GM18511 (cell line): ENCODE results near the gene RPUSD3.

ENCODE experiments used
- ATAC-seq: cut with Tn5 transposase; IDR thresholded peaks from one replicate; pipeline ENCODE4 v1.9.1; 2021; ENCODE audit warnings: mild to moderate bottlenecking, moderate library complexity; ENCODE audit not compliant: unreplicated experiment

RPUSD3 gene

DNA sequence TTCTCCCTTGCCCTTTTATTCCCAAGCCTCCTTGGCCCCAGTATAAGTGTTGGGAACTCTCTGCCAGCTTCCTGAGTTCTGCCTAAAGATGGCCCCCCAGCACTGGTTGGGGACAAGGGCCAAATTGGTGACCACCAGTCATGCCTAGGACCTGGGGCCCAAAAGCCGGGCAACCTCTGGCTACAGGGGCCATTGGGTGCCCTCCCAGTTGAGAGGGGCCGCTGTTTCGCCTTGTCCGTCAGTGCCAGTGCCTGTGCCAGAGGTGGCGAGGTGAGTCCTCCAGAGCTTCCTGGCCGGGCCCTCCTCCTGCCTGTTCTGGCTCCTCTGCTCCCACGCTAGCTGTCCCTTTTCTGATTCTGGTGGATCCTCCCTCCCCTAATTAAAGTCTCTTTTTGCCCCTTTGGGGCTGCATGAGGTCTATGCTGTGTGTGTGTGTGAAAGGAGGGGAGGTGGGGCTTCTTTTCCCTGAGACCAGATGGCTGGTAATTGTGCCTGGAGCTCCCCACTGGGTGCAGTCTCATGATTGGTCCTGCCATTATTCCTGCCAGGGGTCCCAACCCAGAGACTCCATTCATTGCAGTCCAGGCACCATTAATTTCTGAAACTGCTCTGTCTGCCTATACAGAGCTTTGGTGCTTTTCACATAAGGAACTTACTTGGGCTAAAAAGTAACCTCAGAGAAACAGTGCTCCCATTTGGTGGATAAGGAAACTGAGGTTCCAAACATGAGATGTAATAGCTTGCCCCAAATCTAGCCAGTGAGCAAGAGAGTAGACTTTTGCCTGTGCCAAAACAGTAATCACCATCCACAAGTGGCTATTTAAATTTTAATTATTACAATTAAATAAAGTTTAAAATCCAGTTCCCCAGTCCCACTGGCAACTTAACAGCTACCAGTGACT is 36.9 kb downstream of the RPUSD3 start:
- no peak for ATAC-seq

DNA sequence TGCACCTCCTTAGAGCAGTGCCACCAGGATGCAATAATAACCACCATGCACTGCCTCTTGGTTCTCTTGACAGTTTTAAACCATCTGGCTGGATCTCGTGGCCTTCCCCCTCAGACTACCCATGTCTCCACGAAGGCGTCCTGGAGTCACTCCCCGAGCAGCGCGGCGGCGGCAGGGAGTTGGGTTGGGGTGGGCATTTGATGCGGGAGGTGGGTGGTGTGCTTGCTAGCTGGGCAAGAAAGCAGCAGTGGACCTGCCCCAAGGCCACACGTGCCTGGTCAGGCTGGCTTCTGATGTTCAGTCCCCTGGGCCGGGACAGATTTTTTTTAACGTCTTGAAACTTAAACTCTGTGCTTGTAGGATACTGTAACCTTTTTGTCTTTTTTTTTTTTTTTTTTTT is 37.7 kb downstream of the RPUSD3 start:
- ATAC-seq = no peak

DNA sequence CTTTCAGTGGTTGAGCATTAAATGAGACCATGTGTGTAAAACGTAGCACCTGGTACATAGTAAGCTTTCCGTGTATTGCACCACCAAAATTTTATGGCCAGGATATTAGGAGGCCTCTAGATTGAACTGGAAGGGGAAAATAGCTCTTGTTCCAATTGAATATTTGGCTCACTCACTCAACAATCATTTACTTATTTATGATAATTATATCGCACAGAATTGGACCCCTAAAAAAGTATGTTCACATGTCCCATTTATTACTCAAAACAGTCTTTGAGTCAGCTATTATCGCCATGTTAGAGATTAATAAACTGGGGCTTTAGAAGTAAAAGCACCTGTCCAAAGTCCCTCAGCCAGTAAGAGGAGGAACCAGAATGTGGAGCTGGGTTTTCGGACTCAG is 38.8 kb downstream of the RPUSD3 start:
- ATAC-seq = no peak

DNA sequence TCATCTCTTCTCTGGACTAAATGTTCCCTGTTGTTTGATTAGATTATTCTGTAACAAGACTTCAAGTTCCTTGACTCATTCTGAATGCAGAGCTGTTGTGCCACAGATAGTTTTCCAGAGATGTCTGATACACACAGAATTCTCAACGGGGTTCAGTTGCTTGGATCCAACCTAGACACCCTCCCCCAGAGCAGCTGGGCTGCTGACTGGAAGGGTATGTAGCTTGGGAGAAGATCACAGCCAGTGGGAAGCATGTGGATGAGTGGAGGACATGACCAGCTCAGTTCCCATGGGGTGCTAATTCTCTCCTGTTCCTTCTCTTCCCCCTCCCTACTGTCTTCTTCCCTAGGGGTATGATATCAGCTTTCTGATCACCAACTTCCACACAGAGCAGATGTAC is 40.3 kb downstream of the RPUSD3 start:
- ATAC-seq = no peak

DNA sequence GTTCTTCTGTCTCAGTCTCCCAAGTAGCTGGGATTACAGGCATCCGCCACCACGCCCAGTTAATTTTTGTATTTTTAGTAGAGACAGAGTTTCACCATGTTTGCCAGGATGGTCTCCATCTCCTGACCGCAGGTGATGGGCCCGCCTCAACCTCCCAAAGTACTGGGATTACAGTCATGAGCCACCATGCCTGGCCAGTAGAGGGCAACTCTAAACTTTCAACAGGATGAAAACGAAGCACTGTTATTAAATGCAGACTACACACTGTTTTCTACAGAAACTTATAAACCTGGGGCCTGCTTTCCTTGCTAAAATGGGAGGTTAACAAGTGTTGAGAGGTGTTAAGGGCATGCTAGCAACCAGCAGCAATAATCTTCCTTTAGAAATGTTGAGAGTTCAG is 43.3 kb downstream of the RPUSD3 start:
- no peak for ATAC-seq

DNA sequence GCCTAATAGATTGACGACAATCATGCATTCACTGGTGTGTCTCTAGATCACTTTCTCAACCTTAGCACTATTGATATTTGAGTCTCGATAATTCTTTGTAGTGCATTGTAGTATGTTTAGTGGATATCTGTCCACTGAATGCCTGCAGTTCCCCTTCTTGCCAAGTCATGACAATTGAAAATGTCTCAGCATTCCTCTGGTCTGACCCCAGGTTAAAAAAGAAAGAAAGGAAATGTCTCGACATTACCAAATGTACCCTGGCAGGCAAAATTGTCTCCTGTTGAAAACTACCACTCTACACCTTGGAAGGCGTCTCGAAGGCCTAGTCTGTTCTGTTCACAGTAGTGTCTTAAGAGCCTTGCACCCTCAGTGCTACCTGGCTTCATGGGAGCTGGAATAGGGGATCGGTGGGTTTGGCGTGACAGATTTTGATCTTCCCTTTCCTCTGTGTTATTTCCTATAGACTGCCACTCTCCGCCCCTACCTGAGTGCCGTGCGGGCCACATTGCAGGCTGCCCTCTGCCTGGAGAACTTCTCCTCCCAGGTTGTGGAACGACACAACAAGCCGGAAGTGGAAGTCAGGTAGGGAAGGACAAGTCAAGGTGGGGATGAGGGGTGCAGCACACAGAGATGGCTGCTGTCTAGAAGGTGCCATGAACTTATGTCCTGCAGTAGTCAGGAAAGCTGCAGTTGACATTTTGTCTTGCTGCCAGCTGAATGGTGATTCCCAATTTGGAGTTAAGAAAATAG is 46.4 kb downstream of the RPUSD3 start:
- no peak for ATAC-seq

DNA sequence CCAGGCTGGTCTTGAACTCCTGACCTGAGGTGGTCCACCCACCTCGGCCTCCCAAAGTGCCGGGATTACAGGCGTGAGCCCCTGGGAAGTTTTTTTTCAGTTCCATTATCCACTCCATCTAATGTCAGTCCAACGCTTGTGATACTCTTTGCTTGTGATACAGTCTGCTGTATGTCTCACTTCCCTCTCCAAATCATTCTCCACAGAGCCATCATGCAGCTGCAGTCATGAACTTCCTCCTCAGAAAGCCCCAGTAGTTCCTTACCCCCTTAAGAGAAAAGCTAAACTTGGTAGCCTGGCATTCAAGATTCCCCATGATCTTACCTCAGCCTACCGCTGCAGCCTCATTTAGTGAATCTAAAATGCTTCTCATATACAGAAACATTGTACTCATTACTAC is 48.6 kb downstream of the RPUSD3 start:
- no peak for ATAC-seq

DNA sequence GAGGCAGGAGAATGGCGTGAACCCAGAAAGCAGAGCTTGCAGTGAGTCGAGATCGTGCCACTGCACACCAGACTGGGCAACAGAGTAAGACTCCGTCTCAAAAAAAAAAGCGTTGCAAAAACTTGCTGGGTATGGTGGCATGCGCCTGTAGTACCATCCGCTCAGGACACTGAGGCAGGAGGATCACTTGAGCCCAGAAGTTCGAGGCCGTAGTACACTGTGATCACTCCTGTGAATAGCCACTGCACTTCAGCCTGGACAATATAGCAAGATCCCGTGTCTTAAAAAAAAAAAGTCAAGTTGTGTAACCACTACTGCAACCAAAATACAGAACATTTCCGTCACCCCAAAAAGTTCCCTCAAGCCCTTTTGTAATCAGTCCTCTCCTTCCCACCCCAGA is 49.4 kb downstream of the RPUSD3 start:
- no peak for ATAC-seq

DNA sequence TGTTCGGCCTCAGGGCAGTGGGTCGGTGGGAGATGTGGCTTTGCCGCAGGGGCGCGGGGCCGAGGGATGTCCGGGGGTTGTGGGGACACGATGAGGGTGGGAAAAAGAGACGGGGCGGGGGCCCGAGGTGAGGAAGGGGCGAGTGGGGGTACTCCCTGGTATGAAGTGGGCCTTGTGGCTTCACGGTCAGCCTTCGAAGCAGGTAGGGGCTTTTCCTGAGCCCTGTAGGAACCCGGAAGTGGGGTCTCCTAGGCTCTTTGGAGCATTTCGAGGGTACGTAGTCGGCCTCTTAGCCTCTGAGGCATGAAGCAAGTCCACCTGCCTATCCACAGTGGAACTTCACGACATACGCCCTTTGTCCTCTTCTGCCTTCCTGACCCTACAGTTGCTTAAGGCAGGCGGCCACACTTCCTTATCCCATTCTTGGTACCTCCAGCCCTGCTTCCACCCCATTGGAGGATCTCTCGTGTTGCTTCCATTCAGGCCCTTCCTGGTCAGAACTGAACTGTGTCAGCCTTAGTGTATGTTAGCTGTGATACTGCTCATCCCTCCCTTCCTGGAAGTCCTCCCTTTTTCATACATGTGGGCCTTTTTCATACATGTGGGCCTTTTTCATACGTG is 50.5 kb downstream of the RPUSD3 start:
- ATAC-seq = peak; percentile 7

DNA sequence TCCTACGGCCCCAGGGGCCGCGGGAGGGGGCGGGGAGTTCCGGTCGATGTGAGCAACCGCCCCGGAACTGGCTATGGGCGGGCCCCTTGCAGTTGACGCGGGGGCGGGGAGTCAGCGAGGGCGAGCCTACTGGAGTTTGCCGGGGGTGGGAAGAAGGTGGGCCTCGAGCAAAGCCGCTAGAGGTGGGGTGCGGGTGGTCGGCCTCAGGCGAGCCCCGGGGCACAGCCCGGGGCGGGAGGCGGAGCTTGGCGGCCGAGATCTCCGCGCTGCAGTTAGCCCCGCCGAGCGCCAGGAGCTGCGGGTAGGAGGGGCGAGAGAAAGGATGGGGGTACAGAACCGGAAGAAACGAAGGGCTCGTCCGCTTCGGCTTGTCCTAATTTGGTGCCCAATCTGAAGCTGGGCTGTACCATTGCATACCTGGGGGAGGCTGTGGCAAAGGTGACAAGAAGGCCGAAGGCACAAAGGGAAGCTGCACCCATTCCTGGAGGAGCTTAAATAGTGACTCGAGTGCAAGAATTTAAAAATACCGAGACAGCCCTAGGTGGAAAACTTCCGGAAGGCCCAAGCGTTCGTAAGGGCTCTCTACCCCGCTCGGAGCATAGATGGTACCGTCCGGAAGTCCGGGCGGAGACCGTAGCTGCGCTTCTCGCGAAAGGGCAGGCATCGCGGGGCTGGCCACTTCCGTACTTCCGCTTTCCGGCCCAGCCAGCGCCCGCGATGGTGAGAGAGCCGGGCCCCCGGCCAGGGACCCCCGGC is 51.2 kb downstream of the RPUSD3 start, which contains the start of the genes ARPC4 and TADA3:
Gene ARPC4 (plus strand): TSS at position 678 of the 756 bp plus-strand sequence. CDS start 40 bp downstream, at position 718.
Gene TADA3 (minus strand): TSS at position 69 of the 756 bp plus-strand sequence. CDS start 1,007 bp downstream, outside the sequence.
- ATAC-seq = peak; percentile 87

DNA sequence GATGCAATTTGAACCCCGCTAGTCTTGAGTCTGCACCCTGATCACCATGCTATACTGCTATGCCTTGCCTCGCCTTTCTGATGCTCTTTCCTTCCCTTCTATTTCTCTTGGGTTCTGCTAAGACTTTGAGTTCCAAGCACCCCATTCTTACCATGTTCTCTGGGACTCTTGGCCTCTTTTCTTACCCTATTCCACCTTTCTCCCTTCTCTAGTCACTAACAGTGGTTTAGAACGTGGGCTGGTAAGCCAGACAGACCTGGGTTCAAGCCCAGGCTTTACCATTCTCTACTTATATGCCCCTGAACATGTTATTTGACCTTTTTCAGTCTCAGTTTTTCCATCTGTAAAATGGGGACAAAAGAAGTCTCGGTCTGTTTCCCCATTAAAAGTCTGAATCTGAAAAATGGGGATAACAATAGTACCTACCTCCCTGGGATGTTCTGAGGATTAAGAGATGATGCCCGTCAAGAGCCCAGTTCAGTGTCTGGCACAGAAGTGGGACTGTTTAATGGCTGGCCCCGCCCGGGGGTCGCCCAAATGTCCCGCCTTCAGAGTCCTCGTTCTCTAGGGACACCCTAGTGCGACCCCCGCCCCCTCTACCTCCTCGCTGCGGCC is 51.9 kb downstream of the RPUSD3 start:
- ATAC-seq = no peak

DNA sequence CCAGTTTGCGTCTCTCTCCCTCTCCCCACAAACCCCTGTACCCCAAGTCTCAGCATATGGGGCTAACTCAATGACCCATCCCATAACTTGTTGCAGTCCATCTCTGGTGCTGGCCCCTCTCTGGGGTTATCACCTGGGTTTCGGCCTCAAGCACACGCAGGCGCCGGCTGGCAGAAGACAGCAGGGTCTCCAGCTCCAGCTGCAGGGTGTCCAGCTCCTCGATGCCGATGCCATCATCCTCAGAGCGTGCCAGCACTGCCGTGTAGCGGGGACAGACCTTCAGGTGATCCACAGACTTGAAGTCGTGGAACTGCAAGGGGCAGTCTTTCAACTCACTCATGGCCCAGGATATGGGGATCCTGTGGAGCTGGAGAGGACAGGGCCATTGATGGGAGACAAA is 52.7 kb downstream of the RPUSD3 start:
- no peak for ATAC-seq
